Uterus (tissue), 2 donors: ENCODE data around the gene BNC2.

Source experiments
- CTCF ChIP-seq, 4 experiments: fragments of 200-600 bp in 2 of 4; fragments of 450-650 bp in 2 of 4; sonication (generic) in 2 of 4; IDR thresholded peaks; one replicate each; pipeline ENCODE4 v1.5.1; 2016 to 2019; ENCODE audit warnings: antibody characterized with exemption in 4 of 4, mild to moderate bottlenecking in 2 of 4, moderate library complexity in 1 of 4
- POLR2A ChIP-seq, 2 donors: fragments of 450-650 bp; IDR thresholded peaks; one replicate each; pipeline ENCODE4 v1.6.1; 2016; ENCODE audit warnings: antibody characterized with exemption in 2 of 2, mild to moderate bottlenecking in 1 of 2, moderate library complexity in 1 of 2

GRCh38 chr9:16499892-16500291, 370.6 kb downstream of the BNC2 start:
- TF ChIP-seq CTCF (IDR thresholded peaks at IDR 0.05), result no peak
- TF ChIP-seq POLR2A (IDR thresholded peaks at IDR 0.05), result no peak
